Esophagus mucosa (tissue), 1 donor: Measurements from ENCODE around the gene GIMD1. TPM values are rescaled to one million over a fixed set of nuclear protein-coding genes. Genes with fewer than 3 reads are reported as not detected.

ENCODE experiments used
- ATAC-seq: fragments of 200-7000 bp; cut with Tn5 transposase; one replicate; pipeline ENCODE4 v1.9.1; 2020
- total RNA-seq: library from RNA; stranded (reverse); gene quantifications from one replicate; pipeline ENCODE4 v1.2.4, GENCODE V29; 2023
- donor health status: DM: yes; HTN: yes; CAD: no.

Gene GIMD1
- total RNA-seq, 1 donor from 2014 or later: not detected

DNA sequence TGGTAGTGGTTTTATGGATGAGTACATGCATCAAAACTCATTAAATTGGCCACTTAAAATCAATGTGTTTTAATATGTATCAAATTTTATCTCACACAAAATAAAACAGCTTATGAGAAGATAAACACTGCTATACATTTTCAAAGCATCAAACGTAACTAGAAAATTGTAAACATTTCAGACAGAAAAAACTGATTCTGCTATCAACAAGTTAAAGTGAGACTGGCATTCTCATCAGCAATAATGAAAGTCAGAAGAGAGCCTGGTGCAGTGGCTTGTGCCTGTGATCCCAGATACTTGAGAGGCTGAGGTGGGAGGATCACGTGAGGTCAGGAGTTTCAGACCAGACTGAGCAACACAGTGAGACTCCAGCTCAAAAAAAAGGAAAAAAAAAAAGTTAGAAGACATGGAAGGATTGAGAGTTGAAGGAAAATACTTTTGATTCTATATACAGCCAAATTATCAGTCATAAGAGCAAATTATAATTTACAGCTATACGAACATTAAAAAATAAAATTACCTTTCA is 55.5 kb downstream of the GIMD1 start:
- ATAC-seq: no peak

DNA sequence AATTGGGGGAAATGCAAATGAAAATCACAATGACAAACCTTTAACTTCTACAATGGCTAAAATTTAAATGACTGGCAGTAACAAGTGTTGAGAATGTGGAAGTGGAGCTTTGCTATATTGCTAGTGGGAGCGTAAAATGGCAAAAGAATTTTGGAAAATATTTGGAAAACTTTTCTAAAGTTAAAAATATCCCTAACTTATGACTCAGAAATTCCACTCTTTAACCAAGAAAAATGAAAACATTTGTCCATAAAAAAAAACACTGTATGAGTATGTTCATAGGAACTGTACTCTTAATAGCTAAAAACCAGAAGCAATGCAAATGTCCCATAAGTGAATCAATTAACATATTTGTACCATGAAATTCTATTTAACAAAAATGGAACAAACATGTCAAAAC is 56.2 kb downstream of the GIMD1 start:
- ATAC-seq: no peak

Other genes starting within 250 kb of the GIMD1 start
- gene TBCK, start 52.6 kb downstream of the GIMD1 start, total RNA-seq: 21.6 TPM
- gene AIMP1, start 52.2 kb downstream of the GIMD1 start, total RNA-seq: 32.8 TPM